Measurements from ENCODE around the gene ZNF276.
"Not testable (repeated sequence)": the region's sequence is repeated elsewhere in the genome, so short reads cannot be mapped to it uniquely, and the experiment has no call there.

The ZNF276 gene

DNA sequence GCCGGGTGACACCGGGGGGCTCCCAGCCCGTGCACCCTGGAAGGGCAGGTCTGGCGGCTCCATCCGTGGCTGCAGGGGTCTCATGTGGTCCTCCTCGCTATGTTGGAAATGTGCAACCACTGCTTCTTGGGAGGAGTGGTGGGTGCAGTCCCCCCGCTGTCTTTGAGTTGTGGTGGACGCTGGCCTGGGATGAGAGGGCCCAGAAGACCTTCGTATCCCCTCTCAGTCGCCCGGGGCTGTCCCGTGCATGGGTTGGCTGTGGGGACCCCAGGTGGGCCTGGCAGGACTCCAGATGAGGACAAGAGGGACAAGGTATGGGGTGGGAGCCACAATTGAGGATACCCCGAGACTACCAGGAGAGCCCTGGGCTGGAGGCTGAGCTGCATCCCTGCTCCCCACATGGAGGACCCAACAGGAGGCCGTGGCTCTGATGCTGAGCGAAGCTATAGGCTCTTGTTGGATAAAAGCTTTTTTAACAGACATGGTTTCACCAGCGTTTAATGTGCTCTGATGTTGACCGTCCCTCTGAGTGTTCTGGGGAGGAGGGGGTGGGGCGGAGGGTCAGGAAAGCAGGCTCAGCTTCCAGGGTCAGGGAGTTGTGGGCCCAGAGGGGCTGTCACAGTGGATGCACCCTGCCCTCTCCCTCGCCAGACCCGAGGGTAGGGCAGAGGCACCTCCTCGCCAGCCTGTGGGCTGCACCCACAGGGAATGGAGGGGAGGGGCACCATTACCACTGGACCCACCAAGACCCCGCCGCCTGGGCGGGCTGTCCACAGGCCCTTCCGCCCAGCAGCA lies 25.3 kb upstream of the ZNF276 start:
- DNase-seq = no peak

DNA sequence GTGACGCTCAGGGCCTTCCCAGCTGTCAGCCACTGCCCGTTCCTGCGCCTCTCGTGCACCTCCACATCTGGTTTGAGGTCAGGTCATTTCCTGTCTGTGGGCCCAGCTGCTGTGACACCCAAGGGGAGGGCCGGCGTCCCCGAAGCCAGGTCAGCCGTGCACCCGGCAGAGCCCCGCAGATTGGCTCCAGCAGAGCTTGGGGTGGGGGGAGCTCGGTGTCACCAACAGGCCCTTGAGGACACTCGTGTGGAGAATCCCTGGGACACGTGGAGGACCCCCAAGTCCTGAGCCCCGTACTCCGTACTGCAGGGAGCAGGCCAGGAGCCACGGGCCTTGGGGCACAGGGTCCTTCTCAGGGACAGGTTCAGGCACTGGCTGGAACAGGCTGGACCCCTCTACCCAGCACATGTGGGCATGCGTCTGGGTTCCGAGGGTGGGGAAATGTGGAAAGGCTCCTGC lies 24.6 kb upstream of the ZNF276 start:
- DNase-seq = peak; percentile 64

DNA sequence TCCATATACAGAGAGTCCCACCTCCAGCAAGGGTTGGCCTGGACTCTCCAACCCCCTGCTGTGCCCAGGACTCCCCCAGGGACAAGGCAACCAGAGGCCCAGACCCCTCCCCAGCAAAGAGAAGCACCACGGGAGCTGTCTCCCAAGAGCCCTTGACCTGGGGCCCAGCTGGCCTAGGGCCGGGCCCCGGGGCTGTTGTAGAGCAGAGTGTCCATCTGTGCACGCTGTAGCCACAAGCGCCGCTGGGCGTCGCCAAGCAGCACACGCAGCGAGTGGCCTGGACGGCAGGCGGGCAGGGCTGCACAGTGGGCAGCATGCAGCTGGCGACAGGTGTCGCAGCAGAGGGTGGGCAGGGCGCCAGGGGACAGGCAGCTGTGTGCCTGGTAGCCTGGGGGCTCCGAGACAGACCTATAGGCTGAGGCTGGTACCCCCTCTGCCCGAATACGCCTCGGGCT lies 24.1 kb upstream of the ZNF276 start:
- DNase-seq = no peak

DNA sequence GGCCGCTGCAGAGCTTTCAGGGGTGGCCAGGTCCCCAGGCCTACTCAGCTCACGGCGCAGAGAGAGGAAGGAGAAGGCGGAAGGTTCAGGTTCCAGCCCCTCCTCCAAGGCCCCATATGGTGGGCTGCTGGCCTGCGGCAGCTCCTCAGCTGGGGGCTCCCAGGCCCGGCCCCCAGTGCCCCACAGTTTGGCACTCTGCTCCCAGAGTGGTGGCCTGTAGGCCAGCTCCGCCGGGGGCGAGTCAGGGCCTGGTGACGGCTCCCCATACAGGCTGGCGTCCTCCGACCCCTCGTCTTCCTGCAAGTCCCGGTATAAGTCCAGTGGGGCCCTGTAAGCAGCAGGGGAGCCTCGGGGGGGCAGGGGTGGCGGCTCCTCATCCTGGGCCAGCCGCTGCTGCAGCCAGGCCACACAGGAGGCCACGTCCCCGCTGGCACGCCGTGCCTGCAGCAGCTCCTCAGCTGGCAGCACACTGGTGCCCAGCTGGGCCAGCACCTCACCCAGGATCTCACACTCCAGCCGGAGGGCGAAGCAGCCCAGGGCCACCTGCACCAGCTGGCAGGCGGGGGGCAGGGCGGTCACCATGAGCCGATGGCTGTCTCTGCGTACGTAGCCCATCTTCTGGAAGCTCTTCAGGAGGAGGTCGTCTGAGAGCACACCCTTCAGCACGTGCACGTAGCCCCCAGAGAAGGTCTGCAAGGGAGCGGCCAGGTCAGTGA lies 23.6 kb upstream of the ZNF276 start:
- no peak for DNase-seq

DNA sequence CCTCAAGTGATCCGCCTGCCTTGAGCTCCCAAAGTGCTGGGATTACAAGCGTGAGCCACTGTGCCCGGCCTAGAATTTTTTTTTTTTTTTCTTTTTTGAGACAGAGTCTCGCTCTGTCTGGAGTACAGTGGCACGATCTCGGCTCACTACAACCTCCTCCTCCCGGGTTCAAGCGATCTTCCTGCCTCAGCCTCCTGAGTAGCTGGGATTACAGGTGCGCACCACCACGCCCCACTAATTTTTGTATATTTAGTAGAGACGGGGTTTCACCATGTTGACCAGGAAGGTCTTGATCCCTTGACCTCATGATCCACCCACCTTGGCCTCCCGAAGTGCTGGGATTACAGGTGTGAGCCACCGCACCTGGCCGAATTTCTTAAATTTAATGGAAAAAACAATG lies 22.6 kb upstream of the ZNF276 start:
- not testable (repeated sequence) for DNase-seq

DNA sequence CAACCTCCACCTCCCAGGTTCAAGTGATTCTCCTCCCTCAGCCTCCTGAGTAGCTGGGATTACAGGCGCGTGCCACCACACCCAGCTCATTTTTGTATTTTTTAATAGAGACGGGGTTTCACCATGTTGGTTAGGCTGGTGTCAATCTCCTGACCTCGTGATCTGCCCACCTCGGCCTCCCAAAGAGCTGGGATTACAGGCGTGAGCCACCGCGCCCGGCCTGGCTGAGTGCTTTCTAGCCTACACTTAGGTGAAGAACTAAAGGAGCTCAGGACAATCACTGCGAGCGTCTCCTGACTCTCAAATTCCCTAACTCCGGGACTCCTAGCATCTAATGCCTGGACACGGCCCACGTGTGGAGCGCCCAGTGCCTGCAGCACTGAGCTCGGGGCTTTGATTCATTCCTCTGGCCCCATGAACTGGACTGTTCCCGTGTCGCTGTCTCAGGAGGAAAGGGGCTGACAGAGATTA lies 21.7 kb upstream of the ZNF276 start:
- not testable (repeated sequence) for DNase-seq

DNA sequence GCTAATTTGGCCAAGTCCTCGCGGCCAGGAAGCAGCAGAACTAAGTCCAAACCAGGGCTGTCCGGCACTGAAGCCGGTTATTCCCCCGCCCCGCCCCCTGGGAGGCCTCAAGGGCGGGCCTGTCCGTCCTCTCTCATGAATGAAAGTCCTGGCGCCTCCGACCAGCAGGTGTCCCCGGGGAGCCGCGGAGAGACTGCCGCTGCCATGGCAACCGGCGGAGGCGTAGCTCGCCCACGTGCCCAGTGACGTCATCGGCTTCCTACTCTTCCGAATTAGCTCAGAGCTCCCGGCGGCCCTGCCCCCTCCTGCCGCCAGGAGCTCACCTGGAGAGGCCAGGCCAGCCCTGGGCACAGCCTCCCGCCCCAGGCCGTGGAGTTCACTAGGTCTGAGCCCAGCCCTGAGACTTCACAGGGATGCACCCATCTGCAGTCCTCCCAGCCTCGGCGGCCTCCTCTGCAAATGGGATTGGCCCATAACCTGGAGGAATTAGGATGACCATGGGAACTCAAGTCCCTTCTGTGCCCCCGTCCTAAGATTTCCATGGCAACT lies 21.2 kb upstream of the ZNF276 start:
- DNase-seq = peak; percentile 96

DNA sequence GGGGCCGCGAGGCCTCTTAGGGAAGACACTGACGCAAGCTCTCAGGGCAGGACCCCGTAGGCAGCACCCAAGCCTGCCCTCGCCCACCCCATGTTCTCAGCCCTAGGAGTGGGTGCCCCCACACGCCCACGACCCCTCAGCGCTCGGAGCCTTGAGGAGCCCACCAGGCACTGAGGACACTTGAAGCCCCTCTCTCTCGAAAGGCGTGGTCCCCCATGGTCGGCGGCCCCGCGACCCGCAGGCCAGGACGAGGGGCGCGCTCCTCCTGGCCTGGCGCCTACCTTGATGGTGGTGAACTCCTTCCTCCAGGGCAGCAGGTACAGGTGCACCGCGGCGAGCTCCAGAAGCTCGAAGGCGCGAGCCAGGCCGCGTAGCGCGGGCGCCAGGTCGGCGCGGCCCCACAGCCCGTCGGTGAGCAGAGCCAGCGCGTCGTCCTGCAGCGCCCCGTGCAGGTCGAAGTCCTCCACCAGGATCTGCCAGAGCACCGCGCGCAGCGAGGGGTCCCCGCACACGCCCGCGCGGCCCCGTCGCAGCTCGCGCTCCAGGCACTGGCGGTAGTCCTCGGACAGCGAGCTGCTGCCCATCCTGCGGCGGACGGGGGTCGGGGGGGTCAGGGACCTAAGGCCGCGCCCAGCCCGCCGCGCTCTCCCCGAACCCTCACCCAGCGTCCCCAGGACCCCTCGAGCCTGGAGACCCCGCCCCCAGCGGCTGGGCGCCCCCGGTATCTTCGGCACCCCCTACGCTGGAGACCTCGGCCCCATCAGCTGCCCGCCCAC lies 20.5 kb upstream of the ZNF276 start:
- DNase-seq = peak; percentile 59

DNA sequence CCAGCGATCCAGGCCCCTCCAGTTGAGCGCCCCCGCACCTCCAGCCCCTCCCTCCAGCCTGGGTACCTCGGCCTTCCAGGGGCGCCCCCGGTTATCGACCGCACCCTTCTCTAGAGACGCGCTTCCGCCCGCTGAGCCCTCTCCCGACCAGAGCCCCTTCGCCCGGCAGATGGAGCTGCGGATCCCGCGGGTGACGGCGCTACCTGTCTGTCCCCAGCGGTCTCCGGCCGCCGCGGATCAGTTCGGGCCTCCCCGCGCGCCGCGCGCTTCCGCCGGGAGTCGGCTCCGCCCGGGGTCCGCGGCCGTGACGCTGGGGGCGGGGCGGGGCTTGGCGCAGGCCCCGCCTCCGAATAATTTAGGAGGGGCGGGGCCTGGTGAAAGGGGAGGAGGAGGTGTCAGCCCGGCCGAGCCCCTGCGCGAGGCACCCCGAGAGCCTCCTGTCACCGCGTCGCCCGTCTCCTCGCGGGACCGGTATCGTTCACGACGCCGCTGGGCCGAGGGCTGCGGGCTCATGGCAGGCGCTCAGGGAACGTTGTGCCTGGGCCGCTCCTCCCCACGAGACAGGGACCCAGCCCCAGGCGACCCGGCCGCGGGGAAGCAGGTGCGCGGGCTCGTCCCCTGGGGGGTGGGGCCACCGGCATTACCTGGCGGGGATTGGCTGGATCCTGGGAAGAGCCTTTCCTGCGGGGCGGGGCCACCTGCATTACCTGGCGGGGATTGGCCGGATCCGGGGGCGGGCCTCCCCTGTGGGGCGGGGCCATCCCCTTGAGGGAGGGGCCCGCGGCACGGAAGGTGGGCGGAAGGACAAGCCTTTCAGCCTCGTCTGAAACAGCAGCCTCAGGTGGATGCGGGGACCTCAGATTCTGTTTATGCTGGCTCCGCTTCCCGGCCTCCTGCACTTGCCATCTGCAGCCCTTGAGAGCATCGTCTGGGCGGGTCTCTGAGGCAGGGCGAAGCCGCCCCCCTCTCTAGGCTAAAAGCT lies 19.6 kb upstream of the ZNF276 start, which contains the start of gene SPATA2L:
Gene SPATA2L (minus strand): TSS at position 281 of the 982 bp plus-strand sequence. CDS start 473 bp downstream, outside the sequence.
- peak; percentile 98 for DNase-seq

DNA sequence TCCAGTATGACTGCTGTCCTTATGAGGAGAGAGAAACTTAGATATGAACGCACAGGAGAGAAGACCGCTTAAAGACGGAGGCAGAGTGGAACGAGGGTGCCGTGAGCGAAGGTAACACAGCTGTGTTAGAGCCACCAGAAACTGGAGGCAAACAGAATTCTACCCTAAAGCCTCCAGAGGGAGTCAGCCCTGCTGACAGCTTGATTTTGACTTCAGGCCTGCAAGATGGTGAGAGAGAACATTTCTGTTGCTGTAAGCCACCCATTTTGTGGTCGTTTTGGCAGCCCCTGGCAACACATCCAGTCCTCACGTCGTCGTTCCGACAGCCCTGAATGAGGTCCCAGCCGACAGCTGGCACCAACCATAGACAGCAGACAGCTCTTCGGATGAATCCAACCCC lies 17.1 kb upstream of the ZNF276 start:
- DNase-seq = no peak

DNA sequence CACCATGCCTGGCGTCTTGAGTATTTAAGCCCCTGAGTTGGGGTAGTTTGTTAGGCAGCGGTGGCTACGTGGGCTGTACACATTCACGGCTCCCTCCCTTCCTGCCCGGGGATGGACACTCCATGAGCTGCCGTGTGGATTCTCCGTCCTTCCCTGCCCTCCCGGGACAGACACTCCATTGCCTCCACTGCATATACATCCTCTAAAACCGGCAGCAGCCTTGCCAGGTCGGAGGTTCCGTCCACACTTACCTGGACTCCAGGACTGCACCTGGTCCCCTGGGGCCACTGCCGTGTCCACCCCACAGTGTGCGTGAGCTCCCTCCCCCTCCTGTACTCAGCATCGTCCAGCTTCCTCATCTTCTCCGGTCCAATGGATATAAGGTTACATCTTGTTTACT lies 16.3 kb upstream of the ZNF276 start:
- DNase-seq = no peak

DNA sequence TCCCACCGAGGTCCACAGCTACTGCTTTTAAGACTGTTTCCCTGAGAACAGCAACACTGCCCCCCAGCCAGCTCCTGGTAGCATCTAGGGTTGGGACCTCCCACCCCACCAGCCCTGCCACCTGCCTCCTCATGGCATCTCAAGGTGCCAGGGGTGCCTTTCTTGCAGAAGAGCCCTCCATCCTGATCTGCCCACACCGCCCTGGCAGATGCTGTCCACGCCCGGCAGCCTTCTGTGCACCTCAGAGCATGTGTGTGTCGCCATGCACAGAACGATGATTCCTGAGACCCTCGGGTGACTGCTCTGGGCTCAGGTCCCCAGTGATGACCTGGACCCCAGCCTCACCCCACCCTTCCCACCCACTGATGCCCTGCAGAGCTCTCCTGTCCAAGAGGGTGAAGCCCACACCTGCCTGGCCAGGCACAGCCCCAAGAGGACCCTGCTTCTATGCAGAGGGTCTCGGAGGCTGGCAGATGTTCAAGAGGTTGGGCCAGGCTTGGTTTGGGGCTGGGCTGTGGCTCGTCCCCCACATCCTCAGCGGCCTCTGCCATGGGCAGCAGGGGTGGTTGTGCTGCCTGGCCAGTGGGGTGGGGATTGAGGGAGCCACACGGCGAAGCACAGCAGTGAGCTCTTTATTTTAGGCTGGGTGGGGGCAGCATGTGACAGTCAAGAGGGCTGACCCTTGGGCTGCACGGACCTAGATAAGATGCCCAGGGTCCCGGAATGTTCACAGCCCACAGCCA lies 14.6 kb upstream of the ZNF276 start:
- DNase-seq = no peak

DNA sequence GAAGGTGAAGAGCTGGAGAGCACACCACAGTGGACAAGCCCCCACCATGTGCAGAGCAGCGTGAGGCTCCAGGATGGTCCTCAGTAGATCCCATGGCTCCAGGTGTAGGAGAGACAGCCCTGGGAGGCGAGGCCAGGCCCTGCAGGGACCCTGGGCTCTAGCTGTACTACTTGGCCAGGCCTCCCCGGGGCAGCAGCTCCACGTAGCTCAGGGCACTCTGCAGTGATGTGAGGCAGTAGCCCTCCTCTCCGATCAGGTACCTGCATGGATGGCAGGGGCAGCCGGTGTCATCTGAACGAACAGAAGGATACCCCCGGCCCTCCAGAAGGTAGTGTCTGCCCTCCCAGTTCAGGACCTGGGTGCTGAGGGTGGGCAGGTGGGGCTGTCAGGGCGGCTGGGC lies 13.6 kb upstream of the ZNF276 start:
- DNase-seq = no peak

DNA sequence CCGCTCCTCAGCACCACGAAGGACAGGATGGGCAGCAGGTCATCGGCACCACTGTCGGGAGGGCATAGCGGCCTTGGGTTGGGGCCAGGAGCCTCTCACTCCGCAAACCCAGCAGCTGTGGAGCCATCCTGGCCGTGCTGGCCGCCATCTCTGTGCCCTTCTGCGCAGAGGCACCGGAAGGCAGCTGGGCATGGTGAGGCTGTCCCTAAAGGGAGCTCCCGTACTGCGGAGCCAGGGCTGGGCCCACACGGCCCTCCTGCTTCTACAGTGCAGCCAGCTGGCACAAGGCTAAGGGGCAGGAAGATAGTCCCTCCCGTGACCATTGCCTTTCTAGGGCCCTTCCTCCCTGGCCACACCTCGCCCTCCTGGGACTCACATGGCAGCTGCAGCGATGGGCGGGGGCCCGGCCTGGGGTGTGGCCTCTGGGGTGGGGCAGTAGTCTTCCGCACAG lies 12.8 kb upstream of the ZNF276 start:
- DNase-seq = no peak

DNA sequence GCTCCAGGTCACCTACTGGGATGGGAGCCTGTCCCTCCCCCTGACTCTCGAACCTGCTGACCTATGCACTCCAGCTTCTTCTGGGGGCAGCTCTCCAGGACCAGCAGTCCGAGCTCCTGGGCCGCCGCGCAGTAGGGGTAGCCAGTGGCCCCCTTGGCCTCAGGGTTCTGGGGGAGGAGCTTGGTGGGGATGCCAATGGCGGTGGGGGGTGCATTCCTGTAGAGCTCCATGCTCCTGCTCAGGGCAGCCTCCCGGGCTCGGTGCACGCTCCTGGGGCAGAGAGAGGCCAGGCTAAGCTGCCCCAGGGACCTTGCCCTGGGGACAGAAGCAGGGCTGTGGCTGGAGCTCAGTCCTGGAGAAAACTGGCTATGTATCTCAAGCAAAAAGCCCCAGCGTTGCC lies 12.2 kb upstream of the ZNF276 start:
- no peak for DNase-seq

DNA sequence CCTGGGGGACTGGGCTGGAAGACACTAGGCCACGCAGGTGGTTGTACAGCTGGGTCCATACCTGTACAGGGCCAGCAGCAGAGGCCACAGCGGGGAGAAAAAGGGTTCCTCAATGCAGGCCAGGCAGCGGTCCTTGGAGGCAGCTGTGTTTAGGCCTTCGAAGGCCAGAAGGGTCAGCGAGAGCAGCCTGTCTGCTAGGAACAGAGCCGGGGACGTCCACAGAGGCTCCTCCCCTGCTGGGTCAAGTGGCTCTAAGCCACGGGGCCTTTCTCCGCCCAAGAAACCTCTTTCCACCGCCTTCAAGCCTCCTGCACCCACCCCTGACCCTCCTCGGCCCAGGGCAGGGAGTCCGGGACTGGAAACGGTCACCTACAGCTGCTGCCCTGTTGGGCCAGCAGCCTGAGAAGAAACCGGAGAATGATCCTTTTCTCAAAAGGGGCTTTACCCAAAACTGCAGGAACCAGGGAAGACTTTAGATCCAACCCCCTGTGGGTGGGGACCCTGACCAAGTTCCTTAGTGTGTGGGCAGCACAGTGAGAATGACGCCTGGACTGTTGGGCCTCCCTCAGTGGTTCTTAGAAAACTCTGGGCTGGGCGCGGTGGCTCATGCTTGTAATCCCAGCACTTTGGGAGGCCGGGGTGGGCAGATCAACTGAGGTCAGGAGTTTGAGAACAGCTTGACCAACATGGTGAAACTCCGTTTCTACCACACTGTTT lies 11.5 kb upstream of the ZNF276 start:
- DNase-seq = no peak

DNA sequence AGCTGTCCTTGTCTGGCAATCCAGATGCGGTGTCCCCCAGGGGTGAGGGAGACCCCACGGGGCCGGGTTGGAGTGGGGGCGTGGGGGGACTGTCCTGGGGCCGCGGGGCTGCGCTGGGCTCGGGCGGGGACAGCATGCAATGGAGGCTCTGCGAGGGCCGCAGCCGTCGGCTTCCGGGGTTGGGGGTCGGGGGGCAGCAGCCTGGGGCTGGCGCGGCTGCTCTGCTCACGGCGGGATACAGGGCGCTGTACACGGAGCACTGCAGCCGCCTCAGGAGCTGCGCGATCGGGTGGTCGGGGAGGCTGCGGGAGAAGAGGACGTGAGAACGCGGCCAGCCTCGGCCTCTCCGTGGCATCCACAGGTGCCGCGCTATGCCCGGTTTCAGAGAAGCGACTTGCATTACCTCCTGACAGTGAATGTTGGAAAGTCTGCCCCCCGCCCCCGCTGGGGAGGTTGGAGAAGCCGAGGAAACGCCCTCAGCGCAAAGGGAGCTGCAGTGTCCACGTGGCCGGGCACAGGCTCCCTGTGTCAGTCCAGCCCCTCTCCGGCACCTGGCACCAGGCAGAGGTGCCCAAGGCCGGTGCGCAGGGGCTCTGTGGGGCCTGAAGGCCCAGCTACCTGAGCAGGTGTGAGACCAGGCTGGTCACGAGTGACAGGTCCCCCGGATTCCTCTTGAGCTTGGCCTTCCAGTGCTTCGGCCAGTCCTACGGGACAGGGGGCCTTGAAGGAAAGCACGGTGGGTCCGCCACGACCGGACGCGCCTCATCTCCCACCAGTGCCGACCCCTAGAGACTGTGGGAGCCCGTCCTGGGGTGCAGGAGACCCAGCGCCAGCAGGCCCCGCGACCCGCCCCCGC lies 10.4 kb upstream of the ZNF276 start:
- DNase-seq = no peak

DNA sequence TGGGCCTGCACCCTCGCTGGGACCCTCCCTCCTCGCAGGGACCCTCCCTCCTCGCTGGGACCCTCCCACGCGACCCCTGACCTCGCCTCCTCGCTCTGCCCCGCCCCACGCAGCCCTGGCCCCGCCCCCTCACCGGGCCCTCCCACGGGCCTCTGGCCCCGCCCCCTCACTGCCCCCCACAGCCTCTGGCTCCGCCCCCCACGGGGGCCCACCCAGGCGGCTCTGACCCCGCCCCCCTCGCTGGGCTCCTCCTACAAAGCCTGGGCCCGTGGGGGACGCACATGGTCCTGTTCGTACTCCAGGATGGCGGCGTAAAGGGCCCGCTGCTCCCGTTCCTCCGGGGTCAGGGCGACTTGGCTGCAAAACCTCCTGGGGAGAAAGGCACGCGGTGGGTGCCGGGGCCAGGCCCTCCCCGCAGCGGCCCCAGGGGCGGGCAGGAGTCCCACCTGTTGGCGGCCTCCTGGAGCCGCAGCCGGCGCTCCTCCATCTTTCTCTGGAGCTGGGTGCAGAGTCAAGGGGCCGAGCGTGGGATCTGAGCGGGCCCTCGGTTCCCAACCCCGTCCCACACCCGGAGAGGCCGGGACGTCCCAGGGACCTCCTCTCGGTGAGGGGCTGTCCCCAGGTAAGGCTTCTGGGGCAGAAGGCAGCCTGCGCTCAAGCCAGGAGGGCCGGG lies 9.6 kb upstream of the ZNF276 start:
- DNase-seq = peak; percentile 65
